NCI-H2227 treated with DMSO at 0.1 percent for 48 hours (cell line): Measurements from ENCODE around the gene CHST3.
"Not testable (repeated sequence)": the region's sequence is repeated elsewhere in the genome, so short reads cannot be mapped to it uniquely, and the experiment has no call there.

Source experiments
- DNase-seq: peaks from one replicate; lab custom pipeline; 2025; lab: John Stamatoyannopoulos, UW

CHST3 gene

DNA sequence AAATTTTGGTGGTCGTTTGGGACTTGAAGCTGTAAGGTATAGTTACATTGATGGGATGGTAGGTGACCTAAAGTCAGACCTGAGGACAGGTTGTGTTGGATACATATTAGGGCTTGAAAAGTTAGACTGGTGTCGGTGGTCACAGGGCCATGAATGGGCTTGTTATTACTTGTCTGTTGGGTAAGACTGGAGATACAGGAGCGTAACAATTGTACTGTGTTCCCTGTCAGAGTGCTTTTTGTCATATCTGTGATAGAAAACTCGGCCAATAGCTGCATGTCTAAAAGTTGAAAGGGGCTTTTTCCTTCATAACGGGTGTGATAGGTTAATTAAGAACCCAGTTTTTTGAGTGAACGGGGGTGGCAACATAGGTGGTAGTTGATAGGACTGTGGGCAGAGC lies 13.5 kb upstream of the CHST3 start:
- DNase-seq = no peak

DNA sequence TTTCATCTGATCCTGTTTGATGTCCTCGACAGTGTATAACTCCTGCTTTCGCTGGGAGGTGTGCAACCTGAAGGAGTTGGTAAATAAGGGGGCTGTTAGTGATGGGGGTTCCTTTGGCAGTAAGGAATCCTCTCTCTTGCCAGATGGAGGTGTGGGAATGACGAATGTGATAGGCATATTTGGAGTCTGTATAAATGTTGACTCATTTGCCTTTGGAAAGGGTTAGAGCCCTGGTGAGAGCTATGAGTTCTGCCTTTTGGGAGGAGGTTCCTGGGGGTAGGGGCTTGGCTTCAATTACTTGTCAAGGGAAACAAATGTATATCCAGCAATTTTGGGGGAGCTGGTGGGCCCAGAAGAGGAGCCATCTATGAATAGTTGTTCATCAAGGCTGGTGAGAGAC lies 11.4 kb upstream of the CHST3 start:
- DNase-seq = no peak

GRCh38 chr10:71957546-71958275 lies 6.5 kb upstream of the CHST3 start:
- no peak for DNase-seq

- DNase-seq = no peak
Observed at GRCh38 chr10:71959526-71959925, 4.7 kb upstream of the CHST3 start.

- DNase-seq = no peak
Observed at GRCh38 chr10:71961831-71962230, 2.4 kb upstream of the CHST3 start.

DNA sequence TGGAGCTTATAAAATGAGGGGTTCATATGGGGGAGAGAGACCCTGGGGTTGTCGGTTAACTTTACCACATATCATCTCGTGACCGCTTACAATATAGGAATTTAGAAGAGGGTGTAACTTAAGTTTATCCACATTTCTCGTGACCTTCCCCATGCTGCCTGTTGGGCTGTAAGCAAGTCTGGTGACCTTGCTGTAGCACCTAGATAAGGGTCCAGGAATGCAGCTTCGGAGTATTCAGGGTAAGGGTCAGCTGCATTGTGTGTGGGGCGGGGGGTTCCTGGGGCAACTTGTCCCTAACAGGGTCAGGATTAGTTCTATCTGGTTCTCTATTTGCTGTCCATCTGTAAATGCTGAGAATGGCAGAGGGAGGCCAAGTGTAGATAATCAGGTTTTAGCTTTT lies 1.3 kb upstream of the CHST3 start:
- DNase-seq = no peak

DNA sequence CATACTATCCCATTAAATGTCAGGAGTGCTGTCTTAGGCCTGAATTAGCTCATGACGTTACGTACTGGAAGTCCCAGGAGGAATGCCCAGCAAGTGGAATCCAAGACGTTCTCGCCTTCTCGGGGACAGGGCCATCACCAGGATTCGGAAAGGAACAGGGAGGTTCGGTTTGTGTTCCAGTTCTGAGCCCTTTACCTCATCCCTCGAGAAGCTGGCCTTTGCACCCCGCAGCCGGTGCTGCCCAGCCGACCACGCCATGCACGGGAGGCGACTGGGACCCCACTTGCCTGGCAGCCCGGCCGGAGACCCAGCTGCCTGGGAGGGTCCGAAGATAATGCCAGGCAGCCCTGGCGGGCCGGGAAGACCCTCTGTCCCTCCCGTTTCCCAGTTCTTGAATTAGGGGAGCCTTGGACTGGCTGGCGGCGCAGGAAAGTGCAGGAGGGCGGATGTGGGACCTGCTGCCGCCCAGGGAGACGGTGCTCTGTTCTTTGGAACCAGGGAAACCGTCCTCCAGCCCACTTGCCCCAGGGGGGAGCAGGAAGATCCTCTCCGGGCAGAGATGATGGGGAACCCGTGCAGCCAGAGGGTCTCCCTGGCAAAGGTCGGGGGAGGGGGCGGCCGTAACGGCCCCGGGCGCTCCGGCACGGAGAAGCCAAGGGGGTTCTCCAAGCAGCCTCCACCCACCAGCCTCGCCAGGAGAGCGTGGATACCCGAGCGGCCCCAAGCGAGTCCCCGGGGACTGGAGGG lies 671 bp upstream of the CHST3 start:
- no peak for DNase-seq

DNA sequence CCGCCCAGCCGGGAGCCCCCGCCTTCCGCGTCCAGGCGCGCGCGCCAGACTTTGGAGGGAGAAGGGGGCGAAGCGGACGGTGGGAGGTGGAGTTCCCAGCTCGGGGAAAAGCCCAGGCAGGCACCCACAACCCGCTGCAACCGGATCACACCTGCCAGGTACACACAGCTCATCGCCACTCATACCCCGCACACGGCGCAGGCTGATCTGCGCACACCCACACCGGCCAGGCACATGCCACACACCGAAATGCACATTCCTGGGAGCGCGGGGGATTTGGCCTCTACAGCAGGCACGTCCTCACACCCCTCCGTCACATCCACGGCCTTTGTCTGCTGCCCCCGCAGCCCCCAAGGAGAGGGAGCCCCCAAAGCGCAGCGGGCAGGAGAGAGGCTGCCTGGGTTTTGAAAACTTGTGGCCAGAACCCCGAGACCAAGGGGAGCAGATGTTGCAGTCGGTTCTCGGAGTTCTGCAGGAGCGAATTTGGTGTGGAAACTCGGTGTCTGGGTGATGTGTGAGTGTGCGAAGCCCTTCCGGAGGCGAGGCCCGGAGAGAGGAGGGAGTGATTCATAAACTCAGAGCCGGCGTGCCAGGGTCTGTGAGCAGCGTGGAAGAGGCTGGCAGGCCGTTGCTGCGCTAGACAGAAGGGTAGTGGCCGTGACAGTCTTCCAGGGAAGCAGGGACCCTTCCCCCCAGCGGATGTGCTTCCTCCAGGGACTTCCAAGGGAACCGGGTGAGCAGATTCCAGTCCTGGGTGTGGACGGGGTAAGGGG lies 734 bp downstream of the CHST3 start:
- DNase-seq = peak; percentile 2

- DNase-seq = no peak
Observed at GRCh38 chr10:71965623-71966022, 1.4 kb downstream of the CHST3 start.

DNA sequence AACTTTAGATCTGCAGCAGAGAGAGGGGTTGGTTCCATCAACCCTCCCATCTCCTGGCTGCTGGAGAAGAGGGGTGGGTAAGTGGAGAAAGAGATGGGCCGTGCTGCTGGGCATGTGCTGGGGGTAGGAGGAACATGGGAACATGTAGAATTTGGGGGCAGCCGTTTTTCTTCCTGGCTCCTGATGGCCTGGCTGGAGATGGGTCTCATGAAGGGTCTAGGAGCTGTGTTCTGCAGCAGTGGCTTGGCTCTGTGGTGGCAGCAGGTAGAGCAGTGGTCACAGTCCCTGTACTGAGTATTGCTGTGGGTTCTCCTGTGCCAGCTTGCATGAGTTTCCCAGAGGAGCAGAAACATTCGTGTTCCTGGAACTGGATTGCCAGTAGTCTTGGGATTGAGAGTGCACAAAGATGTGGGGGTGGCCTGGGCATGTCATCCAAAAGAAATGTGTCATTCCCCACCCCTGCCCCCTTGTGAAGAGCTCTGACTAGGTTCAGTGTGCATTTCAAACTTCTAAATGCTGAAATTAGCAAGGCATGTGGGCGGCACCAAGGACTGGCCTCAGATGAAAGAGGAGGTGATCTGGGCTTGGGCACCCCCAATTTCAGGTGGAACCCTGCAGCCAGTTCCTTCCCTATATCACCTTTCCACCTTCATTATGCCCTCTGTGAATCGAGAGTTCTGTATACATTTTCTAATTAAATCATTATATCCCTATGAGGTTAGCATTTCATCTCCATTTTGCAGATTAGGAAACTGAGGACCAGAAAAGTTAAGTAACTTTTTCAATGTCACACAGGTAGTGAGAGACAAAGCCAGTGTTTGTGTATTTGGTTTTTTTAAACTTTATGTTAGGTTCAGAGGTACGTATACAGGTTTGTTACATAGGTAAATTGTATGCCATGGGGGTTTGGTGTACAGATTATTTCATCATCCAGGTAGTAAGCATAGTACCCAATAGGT lies 2.1 kb downstream of the CHST3 start:
- DNase-seq = no peak

- not testable (repeated sequence) for DNase-seq
Observed at GRCh38 chr10:71967958-71968357, 3.8 kb downstream of the CHST3 start.

- no peak for DNase-seq
Observed at GRCh38 chr10:71968553-71969474, 4.6 kb downstream of the CHST3 start.

GRCh38 chr10:71969929-71970328 lies 5.7 kb downstream of the CHST3 start:
- no peak for DNase-seq

DNA sequence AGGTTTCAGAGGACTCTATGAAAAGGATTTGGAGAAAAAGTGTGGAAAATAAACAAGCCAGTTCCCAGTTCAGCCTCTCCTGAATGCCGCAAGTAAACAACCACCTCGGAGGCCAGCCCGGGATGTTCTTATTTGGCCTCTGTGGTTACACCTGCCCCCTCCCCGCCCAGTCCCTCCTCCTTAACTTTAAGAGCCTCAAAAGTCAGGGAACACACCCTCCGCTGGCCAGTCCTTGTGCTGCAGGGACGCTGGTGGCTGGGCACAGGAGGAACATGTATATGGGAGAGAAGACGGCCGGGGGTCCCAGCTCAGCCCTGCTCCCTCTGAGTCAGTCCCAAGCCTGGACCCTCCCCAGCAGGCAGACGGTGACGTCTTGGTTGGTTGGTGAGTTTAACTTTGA lies 6.1 kb downstream of the CHST3 start:
- DNase-seq = no peak

DNA sequence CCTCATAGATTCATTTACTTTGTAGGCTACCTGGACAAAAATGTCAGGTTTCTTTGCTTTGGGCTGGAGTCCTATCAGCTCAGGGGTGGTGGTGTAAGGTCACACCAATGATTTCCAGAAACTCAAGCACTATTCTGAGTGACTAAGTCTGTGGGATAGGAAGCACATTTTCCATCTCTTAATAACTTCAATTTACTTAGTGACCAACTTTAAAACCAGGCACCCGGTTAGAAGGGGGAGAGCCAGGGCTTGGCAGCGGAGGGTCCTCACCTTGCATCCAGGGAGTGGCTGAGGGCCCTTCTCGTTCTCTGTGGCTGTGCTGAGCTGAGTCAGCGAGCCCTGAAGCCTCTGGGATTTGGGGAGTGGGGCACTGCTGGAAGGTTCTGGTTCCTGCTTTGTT lies 6.7 kb downstream of the CHST3 start:
- no peak for DNase-seq

DNA sequence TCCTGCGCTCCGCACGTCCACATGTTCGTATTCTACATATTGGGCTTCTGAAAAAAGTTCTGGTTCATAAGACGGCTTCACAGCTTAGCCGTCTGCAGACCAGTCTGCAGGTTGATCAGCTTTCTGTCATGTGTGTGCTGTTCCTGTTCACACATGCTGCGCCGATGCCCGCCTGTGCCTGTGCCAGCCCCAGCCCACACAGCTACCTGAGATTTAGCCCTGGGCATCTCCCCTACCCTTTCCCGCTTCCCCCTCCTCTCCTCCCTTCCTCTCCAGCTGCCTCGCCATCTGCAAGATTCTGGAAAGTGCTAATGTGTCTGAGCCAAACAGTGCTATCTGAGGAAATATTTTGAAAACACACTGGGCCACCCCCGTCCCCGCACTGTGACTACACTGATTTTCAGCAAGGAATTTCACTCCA lies 7.1 kb downstream of the CHST3 start:
- no peak for DNase-seq

GRCh38 chr10:71971769-71972555 lies 7.8 kb downstream of the CHST3 start:
- no peak for DNase-seq

DNA sequence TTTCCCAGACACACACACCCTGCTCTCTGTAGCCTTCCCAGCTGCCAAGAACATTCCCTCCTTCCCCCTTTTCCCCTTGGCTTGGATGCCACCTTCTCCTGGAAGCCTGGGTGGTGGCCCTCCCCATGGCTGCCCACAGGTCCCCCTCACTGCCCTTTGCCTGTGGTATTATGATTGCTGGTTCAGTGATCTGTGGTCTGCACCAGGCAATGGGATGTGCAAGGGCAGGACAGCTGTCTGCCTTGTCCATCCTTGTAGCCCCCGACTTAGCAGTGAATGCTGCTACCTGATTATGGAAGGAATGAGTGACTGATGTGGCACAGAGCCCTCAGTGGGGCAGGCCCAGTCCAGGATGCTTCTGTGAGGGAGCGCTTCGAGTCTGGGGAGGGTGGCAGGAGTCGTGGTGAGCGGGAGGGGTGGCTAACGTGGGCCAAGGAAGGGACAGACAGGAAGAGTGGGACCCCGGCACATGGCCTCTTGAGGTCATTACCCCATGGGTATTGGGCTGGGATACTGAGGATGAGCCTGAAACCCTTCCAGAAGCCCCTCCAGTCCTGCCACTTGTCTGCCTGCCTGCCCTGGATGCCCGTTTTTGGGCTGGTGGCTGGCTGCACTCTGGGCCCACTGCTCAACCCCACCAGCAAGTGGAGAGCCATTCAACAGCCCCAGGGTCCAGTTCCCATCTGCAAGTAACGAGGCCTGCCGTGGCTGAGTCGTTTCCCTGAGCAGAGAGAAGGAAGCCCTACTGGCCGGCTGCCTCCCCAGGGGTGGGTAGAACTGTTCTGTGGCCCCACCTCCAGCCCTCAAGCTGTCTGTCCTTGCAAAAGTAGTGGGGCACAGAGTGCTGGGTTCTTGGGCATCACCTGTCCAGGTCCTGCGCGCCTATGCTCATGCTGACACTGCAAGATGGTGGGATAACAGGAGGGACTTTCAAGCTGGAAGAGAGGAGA lies 8.8 kb downstream of the CHST3 start:
- DNase-seq = no peak
